ENCODE measurements around the gene PDE4D.

GRCh38 chr5:59529239-59529638, 364.3 kb downstream of the PDE4D start:
- TF ChIP-seq POLR2A (IDR thresholded peaks at IDR 0.05) (no peak), CTCF (IDR thresholded peaks at IDR 0.05) (no peak)
